Measurements from ENCODE around the gene RAF1. TPM values are rescaled to one million over a fixed set of nuclear protein-coding genes. Genes with fewer than 3 reads are reported as not detected.

The RAF1 gene
- total and polyA plus RNA-seq, 2 of the 13 experiments (the other 11 are each of a cell fraction or from before 2014, with no cell fraction given), result 72.2 to 91.4 TPM

DNA sequence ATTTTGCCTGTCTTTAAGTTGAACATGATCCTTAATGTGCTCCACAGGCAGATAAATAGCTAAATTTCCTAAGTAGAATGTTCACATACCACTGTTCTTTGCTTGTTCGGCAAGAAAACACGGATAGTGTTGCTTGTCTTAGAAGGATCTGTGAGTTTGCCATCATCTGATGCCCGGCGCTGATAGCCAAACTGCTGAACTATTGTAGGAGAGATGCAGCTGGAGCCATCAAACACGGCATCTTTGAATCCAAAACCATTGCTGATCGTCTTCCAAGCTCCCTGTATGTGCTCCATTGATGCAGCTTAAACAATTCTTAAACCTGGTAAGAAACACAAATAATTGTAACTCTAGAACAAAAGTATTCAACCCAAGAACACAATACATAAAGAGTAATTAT lies 45.5 kb downstream of the RAF1 start (continued):
- no peak for TF ChIP-seq HIVEP1 (CRISPR knock-in tag; IDR thresholded peaks at IDR 0.05)
- TF ChIP-seq ZZZ3 (CRISPR knock-in tag; IDR thresholded peaks at IDR 0.05; ENCODE audit: borderline replicate concordance), result no peak

DNA sequence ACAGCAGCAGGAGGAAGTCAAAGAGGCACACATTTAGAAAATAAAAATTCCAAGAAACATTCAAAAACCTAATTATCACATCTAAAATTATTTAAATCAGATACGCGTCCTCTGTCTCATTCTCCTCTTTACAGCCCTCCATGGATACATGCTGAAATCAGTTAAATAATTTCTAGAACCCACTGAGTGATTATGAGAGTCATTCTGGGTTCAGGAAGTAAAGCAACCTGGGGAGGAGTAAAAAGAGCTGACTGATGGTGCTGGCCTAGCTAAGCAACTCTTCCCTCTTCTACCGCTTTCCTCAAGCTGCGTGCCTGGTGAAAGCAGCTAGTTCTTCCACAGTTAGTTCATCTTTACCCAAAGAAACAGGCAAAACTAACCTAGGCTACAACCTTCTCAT lies 48.7 kb downstream of the RAF1 start:
- over 99% methylated on average over 4 of the region's 4 CpGs for WGBS (ENCODE audit: low lambda C conversion rate)
- CTCF ChIA-PET (ENCODE audit: low intra/inter-chr PET ratio, low total read pairs), result no interaction called here
- ATAC-seq, result no peak
- DNase-seq (ENCODE audit: low spot score), result no peak
- Histone ChIP-seq H3K9ac (ENCODE audit: insufficient read depth, low read depth, low read length) (no peak overlapping the region), H3K27ac (ENCODE audit: extremely low read length, insufficient read depth, low read length) (no peak overlapping the region), H3K4me1 (ENCODE audit: insufficient read depth, low read length) (peaks cover under 1% of the 10 kb centered on the region; the same call in 1 of the 2 replicates), H3K4me3 (replicated peaks in 1 of 3; ENCODE audit: insufficient read depth in 1 of 3, low read depth in 2 of 3, low read length in 3 of 3) (no peak overlapping the region), H3K27me3 (ENCODE audit: control insufficient read depth in 1 of 2, insufficient read depth in 2 of 2, low read length in 2 of 2) (no peaks in the 10 kb centered on the region), H2AFZ (ENCODE audit: low read length) (no peak overlapping the region), H3K9me3 (ENCODE audit: low read length) (no peaks in the 10 kb centered on the region), H3K4me2 (ENCODE audit: low read depth, low read length) (no peak overlapping the region), H3K36me3 (replicated peaks in 1 of 2; ENCODE audit: control insufficient read depth in 1 of 2, insufficient read depth in 2 of 2, low read length in 2 of 2) (peaks cover 10 to 62% of the 10 kb centered on the region in 2 experiments), H3K79me2 (ENCODE audit: insufficient read depth, low read length) (peaks cover 26% of the 10 kb centered on the region), H4K20me1 (ENCODE audit: insufficient read depth, low read length) (peaks cover 3% of the 10 kb centered on the region; the same call in 1 of the 2 replicates)
- intact Hi-C loops (cut with micrococcal nuclease; ENCODE audit: unreplicated experiment), result no loop called here
- BruUV-seq (replicated peaks), result no TSS peak
- POLR2A ChIA-PET, result no interaction called here
- no peak for FAIRE-seq
- in situ Hi-C loops (cut with HindIII; ENCODE audit: extremely low pct_ligation_motif_present, low pct_unique_long_range_greater_than_20kb), result no loop called here
- TF ChIP-seq HMG20B (CRISPR knock-in tag; conservative IDR thresholded peaks at IDR 0.05), result no peak
- no peak for TF ChIP-seq TCF7L2 (IDR thresholded peaks at IDR 0.05; ENCODE audit: low read depth, low read length)
- TF ChIP-seq MED13 (CRISPR knock-in tag; IDR thresholded peaks at IDR 0.05), result no peak
- no peak for TF ChIP-seq ZNF543 (CRISPR knock-in tag; IDR thresholded peaks at IDR 0.05)
- no peak for TF ChIP-seq AKAP8 (CRISPR knock-in tag; IDR thresholded peaks at IDR 0.05)
- no peak for TF ChIP-seq HOXA9 (CRISPR knock-in tag; IDR thresholded peaks at IDR 0.05; ENCODE audit: borderline replicate concordance)
- no peak for TF ChIP-seq ZNF296 (CRISPR knock-in tag; conservative IDR thresholded peaks at IDR 0.05)
- no peak for TF ChIP-seq ZNF564 (CRISPR knock-in tag; IDR thresholded peaks at IDR 0.05)
- TF ChIP-seq, protein P1, sequence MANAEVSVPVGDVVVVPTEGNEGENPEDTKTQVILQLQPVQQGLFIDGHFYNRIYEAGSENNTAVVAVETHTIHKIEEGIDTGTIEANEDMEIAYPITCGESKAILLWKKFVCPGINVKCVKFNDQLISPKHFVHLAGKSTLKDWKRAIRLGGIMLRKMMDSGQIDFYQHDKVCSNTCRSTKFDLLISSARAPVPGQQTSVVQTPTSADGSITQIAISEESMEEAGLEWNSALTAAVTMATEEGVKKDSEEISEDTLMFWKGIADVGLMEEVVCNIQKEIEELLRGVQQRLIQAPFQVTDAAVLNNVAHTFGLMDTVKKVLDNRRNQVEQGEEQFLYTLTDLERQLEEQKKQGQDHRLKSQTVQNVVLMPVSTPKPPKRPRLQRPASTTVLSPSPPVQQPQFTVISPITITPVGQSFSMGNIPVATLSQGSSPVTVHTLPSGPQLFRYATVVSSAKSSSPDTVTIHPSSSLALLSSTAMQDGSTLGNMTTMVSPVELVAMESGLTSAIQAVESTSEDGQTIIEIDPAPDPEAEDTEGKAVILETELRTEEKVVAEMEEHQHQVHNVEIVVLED (CRISPR knock-in tag; IDR thresholded peaks at IDR 0.05; ENCODE audit: borderline replicate concordance), result no peak
- no peak for TF ChIP-seq SMYD3 (CRISPR knock-in tag; IDR thresholded peaks at IDR 0.05)
- TF ChIP-seq, protein P2, sequence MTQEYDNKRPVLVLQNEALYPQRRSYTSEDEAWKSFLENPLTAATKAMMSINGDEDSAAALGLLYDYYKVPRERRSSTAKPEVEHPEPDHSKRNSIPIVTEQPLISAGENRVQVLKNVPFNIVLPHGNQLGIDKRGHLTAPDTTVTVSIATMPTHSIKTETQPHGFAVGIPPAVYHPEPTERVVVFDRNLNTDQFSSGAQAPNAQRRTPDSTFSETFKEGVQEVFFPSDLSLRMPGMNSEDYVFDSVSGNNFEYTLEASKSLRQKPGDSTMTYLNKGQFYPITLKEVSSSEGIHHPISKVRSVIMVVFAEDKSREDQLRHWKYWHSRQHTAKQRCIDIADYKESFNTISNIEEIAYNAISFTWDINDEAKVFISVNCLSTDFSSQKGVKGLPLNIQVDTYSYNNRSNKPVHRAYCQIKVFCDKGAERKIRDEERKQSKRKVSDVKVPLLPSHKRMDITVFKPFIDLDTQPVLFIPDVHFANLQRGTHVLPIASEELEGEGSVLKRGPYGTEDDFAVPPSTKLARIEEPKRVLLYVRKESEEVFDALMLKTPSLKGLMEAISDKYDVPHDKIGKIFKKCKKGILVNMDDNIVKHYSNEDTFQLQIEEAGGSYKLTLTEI (CRISPR knock-in tag; conservative IDR thresholded peaks at IDR 0.05), result no peak
- no peak for TF ChIP-seq FOXA3 (CRISPR knock-in tag; IDR thresholded peaks at IDR 0.05)
- TF ChIP-seq, protein P3, sequence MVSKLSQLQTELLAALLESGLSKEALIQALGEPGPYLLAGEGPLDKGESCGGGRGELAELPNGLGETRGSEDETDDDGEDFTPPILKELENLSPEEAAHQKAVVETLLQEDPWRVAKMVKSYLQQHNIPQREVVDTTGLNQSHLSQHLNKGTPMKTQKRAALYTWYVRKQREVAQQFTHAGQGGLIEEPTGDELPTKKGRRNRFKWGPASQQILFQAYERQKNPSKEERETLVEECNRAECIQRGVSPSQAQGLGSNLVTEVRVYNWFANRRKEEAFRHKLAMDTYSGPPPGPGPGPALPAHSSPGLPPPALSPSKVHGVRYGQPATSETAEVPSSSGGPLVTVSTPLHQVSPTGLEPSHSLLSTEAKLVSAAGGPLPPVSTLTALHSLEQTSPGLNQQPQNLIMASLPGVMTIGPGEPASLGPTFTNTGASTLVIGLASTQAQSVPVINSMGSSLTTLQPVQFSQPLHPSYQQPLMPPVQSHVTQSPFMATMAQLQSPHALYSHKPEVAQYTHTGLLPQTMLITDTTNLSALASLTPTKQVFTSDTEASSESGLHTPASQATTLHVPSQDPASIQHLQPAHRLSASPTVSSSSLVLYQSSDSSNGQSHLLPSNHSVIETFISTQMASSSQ (IDR thresholded peaks at IDR 0.05; ENCODE audit: low read depth), result no peak
- TF ChIP-seq, protein P3 (CRISPR knock-in tag; IDR thresholded peaks at IDR 0.05; ENCODE audit: borderline replicate concordance), result no peak
